Activated naive CD4-positive, alpha-beta T cell treated with anti-CD3 and anti-CD28 coated beads, Interleukin-2, amount 50 U/mL, for 24 hours (primary cell): ENCODE results near the gene SMARCAL1.

Source experiments
- H3K27ac Mint-ChIP-seq: one replicate; pipeline ENCODE4 v1.8.0; 2021; ENCODE audit warnings: mild to moderate bottlenecking, mixed read lengths
- H3K27me3 Mint-ChIP-seq: one replicate; pipeline ENCODE4 v1.8.0; 2021; ENCODE audit warnings: mixed read lengths
- H3K36me3 Mint-ChIP-seq: one replicate; pipeline ENCODE4 v1.8.0; 2021; ENCODE audit warnings: mixed read lengths
- H3K4me1 Mint-ChIP-seq: one replicate; pipeline ENCODE4 v1.8.0; 2021; ENCODE audit warnings: mixed read lengths
- H3K4me3 Mint-ChIP-seq: one replicate; pipeline ENCODE4 v1.8.0; 2021; ENCODE audit warnings: mild to moderate bottlenecking, mixed read lengths
- H3K9me3 Mint-ChIP-seq: one replicate; pipeline ENCODE4 v1.8.0; 2021; ENCODE audit warnings: mixed read lengths

Gene SMARCAL1

GRCh38 chr2:216495656-216496055, 83.4 kb downstream of the SMARCAL1 start:
- H3K36me3 Mint-ChIP-seq, result peaks cover 22% of the 10 kb centered on the region
- H3K4me1 Mint-ChIP-seq, result peaks cover 21% of the 10 kb centered on the region
- H3K9me3 Mint-ChIP-seq, result no peaks in the 10 kb centered on the region
- no peaks in the 10 kb centered on the region for H3K27me3 Mint-ChIP-seq
- H3K27ac Mint-ChIP-seq, result no peak overlapping the region
- no peak overlapping the region for H3K4me3 Mint-ChIP-seq

- peaks cover 37% of the 10 kb centered on the region for H3K4me1 Mint-ChIP-seq
Observed at GRCh38 chr2:216497382-216498069, 85.2 kb downstream of the SMARCAL1 start.

GRCh38 chr2:216498070-216498378, 85.7 kb downstream of the SMARCAL1 start:
- H3K36me3 Mint-ChIP-seq, result peaks cover 38% of the 10 kb centered on the region
- H3K27me3 Mint-ChIP-seq, result no peaks in the 10 kb centered on the region
- H3K4me1 Mint-ChIP-seq, result peaks cover 42% of the 10 kb centered on the region
- peak overlapping the region; percentile 98 for H3K4me3 Mint-ChIP-seq
- peak overlapping the region; percentile 98 for H3K27ac Mint-ChIP-seq
- H3K9me3 Mint-ChIP-seq, result no peaks in the 10 kb centered on the region

More at GRCh38 chr2:216497382-216498069, 85.2 kb downstream of the SMARCAL1 start:
- peaks cover 33% of the 10 kb centered on the region for H3K36me3 Mint-ChIP-seq
- peak overlapping the region; percentile 43 for H3K27ac Mint-ChIP-seq
- H3K4me3 Mint-ChIP-seq, result peak overlapping the region; percentile 98
- H3K9me3 Mint-ChIP-seq, result no peaks in the 10 kb centered on the region
- no peaks in the 10 kb centered on the region for H3K27me3 Mint-ChIP-seq

- H3K4me1 Mint-ChIP-seq, result peaks cover 45% of the 10 kb centered on the region
- peaks cover 40% of the 10 kb centered on the region for H3K36me3 Mint-ChIP-seq
- no peaks in the 10 kb centered on the region for H3K27me3 Mint-ChIP-seq
- peak within 1 kb of the TSS; percentile 98 for H3K4me3 Mint-ChIP-seq
- no peaks in the 10 kb centered on the region for H3K9me3 Mint-ChIP-seq
- H3K27ac Mint-ChIP-seq, result peak within 1 kb of the TSS; percentile 98
Observed at GRCh38 chr2:216498379-216499352, 86.4 kb downstream of the SMARCAL1 start, which contains the start of gene RPL37A. RPL37A (plus strand) TSS chr2:216498844; CDS start chr2:216498875, 31 bp downstream.

GRCh38 chr2:216499641-216500218, 87.4 kb downstream of the SMARCAL1 start:
- Mint-ChIP-seq H3K27ac (peak overlapping the region; percentile 98), H3K36me3 (peaks cover 46% of the 10 kb centered on the region), H3K9me3 (no peaks in the 10 kb centered on the region), H3K4me3 (peak overlapping the region; percentile 98), H3K27me3 (no peaks in the 10 kb centered on the region), H3K4me1 (peaks cover 51% of the 10 kb centered on the region)

- no peaks in the 10 kb centered on the region for H3K9me3 Mint-ChIP-seq
- H3K4me3 Mint-ChIP-seq, result peak overlapping the region; percentile 98
- peak overlapping the region; percentile 98 for H3K27ac Mint-ChIP-seq
- peaks cover 52% of the 10 kb centered on the region for H3K36me3 Mint-ChIP-seq
- H3K27me3 Mint-ChIP-seq, result no peaks in the 10 kb centered on the region
- H3K4me1 Mint-ChIP-seq, result peaks cover 51% of the 10 kb centered on the region
Observed at GRCh38 chr2:216500572-216500971, 88.3 kb downstream of the SMARCAL1 start.

GRCh38 chr2:216501854-216502253, 89.6 kb downstream of the SMARCAL1 start:
- H3K36me3 Mint-ChIP-seq, result peaks cover 56% of the 10 kb centered on the region
- H3K4me1 Mint-ChIP-seq, result peaks cover 51% of the 10 kb centered on the region
- H3K27me3 Mint-ChIP-seq, result no peaks in the 10 kb centered on the region
- peak overlapping the region; percentile 86 for H3K27ac Mint-ChIP-seq
- peak overlapping the region; percentile 98 for H3K4me3 Mint-ChIP-seq
- no peaks in the 10 kb centered on the region for H3K9me3 Mint-ChIP-seq

GRCh38 chr2:216502381-216503158, 90.3 kb downstream of the SMARCAL1 start:
- H3K27ac Mint-ChIP-seq, result peak overlapping the region; percentile 88
- H3K27me3 Mint-ChIP-seq, result no peaks in the 10 kb centered on the region
- peaks cover 47% of the 10 kb centered on the region for H3K4me1 Mint-ChIP-seq
- peaks cover 56% of the 10 kb centered on the region for H3K36me3 Mint-ChIP-seq
- H3K4me3 Mint-ChIP-seq, result peak overlapping the region; percentile 98
- no peaks in the 10 kb centered on the region for H3K9me3 Mint-ChIP-seq

GRCh38 chr2:216503159-216503629, 90.9 kb downstream of the SMARCAL1 start:
- peaks cover 56% of the 10 kb centered on the region for H3K36me3 Mint-ChIP-seq
- H3K4me1 Mint-ChIP-seq, result peaks cover 42% of the 10 kb centered on the region
- H3K27me3 Mint-ChIP-seq, result no peaks in the 10 kb centered on the region
- H3K27ac Mint-ChIP-seq, result peak overlapping the region; percentile 88
- H3K9me3 Mint-ChIP-seq, result no peaks in the 10 kb centered on the region
- H3K4me3 Mint-ChIP-seq, result peak overlapping the region; percentile 30

GRCh38 chr2:216503697-216504375, 91.6 kb downstream of the SMARCAL1 start:
- Mint-ChIP-seq H3K4me3 (peak overlapping the region; percentile 6), H3K4me1 (peaks cover 36% of the 10 kb centered on the region), H3K27me3 (no peaks in the 10 kb centered on the region), H3K27ac (peak overlapping the region; percentile 88), H3K36me3 (peaks cover 53% of the 10 kb centered on the region), H3K9me3 (no peaks in the 10 kb centered on the region)

GRCh38 chr2:216504376-216504762, 92.1 kb downstream of the SMARCAL1 start:
- Mint-ChIP-seq H3K36me3 (peaks cover 48% of the 10 kb centered on the region), H3K27ac (peak overlapping the region; percentile 86), H3K9me3 (no peaks in the 10 kb centered on the region), H3K4me1 (peaks cover 36% of the 10 kb centered on the region), H3K27me3 (no peaks in the 10 kb centered on the region), H3K4me3 (peak overlapping the region; percentile 6)

GRCh38 chr2:216505133-216506106, 93.1 kb downstream of the SMARCAL1 start:
- Mint-ChIP-seq H3K36me3 (peaks cover 38% of the 10 kb centered on the region), H3K27me3 (no peaks in the 10 kb centered on the region), H3K27ac (peak overlapping the region; percentile 72), H3K4me3 (peak overlapping the region; percentile 11), H3K4me1 (peaks cover 31% of the 10 kb centered on the region), H3K9me3 (no peaks in the 10 kb centered on the region)

GRCh38 chr2:216507220-216508160, 95.2 kb downstream of the SMARCAL1 start:
- Mint-ChIP-seq H3K36me3 (peaks cover 27% of the 10 kb centered on the region), H3K4me1 (peaks cover 15% of the 10 kb centered on the region), H3K9me3 (no peaks in the 10 kb centered on the region), H3K27me3 (no peaks in the 10 kb centered on the region), H3K27ac (peak overlapping the region; percentile 48), H3K4me3 (no peak overlapping the region)
